Panc1 (cell line): ENCODE data around the gene SH3PXD2A. TPM values are rescaled to one million over a fixed set of nuclear protein-coding genes. Genes with fewer than 3 reads are reported as not detected.

Experiments
- ATAC-seq: fragments of 200-7000 bp; cut with Tn5 transposase; 2 replicates; pipeline ENCODE4 v1.9.1; 2020; ENCODE audit warnings: mild to moderate bottlenecking, moderate library complexity
- BruUV-seq: library from RNA; stranded (reverse); fragments of 400-500 nt; replicated peaks from 2 replicates; lab custom pipeline; 2021; lab: Mats Ljungman, UMichigan
- CTCF ChIA-PET: fragments of 300-600 bp; sonication (Branson Sonifier 250); formaldehyde crosslinking; loops from one replicate; lab custom pipeline; 2022; ENCODE audit warnings: antibody characterized with exemption; lab: Charles Lee
- POLR2A ChIA-PET: fragments of 300-600 bp; sonication (Branson Sonifier 250); formaldehyde crosslinking; loops from one replicate; lab custom pipeline; 2022; ENCODE audit warnings: antibody characterized with exemption; lab: Charles Lee
- DNase-seq: peaks from one replicate; pipeline ENCODE4 v3.0.0-alpha.2; 2010; ENCODE audit warnings: low read depth, low spot score
- H3K27ac ChIP-seq: 2 replicates; pipeline ENCODE4 v1.5.1; 2011; ENCODE audit warnings: mild to moderate bottlenecking, low read length, inconsistent platforms
- H3K27me3 ChIP-seq: fragments of 200-500 bp; sonication (Bioruptor generic); 2 replicates; pipeline ENCODE4 v1.6.0; 2014; ENCODE audit warnings: low read length, inconsistent platforms; ENCODE audit not compliant: control insufficient read depth, insufficient read depth
- H3K36me3 ChIP-seq: fragments of 200-500 bp; sonication (Bioruptor generic); 2 replicates; pipeline ENCODE4 v1.5.1; 2014; ENCODE audit warnings: inconsistent platforms, mild to moderate bottlenecking, low read length, moderate library complexity; ENCODE audit not compliant: control insufficient read depth, insufficient read depth
- H3K4me1 ChIP-seq: 2 replicates; pipeline ENCODE4 v1.5.1; 2011; ENCODE audit warnings: inconsistent platforms, mild to moderate bottlenecking, low read length, moderate library complexity; ENCODE audit not compliant: control insufficient read depth, insufficient read depth
- H3K4me3 ChIP-seq, 2 experiments: 2 replicates each; pipeline ENCODE4 v1.5.1; 2011 to 2012; ENCODE audit warnings: low read depth in 2 of 2, low read length in 2 of 2, mild to moderate bottlenecking in 2 of 2, inconsistent platforms in 1 of 2, moderate library complexity in 1 of 2
- H3K9me3 ChIP-seq: fragments of 200-500 bp; sonication (Bioruptor generic); 2 replicates; pipeline ENCODE4 v1.5.1; 2014; ENCODE audit warnings: low read depth, mild to moderate bottlenecking, inconsistent platforms, low read length, moderate library complexity; ENCODE audit not compliant: control insufficient read depth, insufficient read depth
- CTCF ChIP-seq: fragments of 450-650 bp; IDR thresholded peaks from 2 replicates; pipeline ENCODE4 v1.5.1; 2017; ENCODE audit warnings: mild to moderate bottlenecking
- POLR2AphosphoS5 ChIP-seq: IDR thresholded peaks from 2 replicates; pipeline ENCODE4 v1.6.1; 2012; ENCODE audit warnings: mild to moderate bottlenecking, low read depth, low read length, moderate library complexity
- REST ChIP-seq, 2 experiments: IDR thresholded peaks; 2 replicates each; pipeline ENCODE4 v1.6.1; 2011 to 2012; ENCODE audit warnings: low read depth in 2 of 2, control low read depth in 1 of 2, low read length in 1 of 2, mild to moderate bottlenecking in 1 of 2, moderate library complexity in 1 of 2; ENCODE audit not compliant: insufficient read depth in 1 of 2
- SIN3A ChIP-seq: IDR thresholded peaks from 2 replicates; pipeline ENCODE4 v1.6.1; 2012; ENCODE audit warnings: low read depth, mild to moderate bottlenecking, low read length, moderate library complexity, borderline replicate concordance; ENCODE audit not compliant: insufficient read depth
- TCF7L2 ChIP-seq: IDR thresholded peaks from 2 replicates; pipeline ENCODE4 v1.6.1; 2011; ENCODE audit warnings: mild to moderate bottlenecking, low read depth, low read length, inconsistent platforms
- in situ Hi-C: cut with HindIII; loops from 2 replicates; pipeline ENCODE4 v1.10.0; 2016; ENCODE audit warnings: low sequenced_read_pairs, low pct_unique_long_range_greater_than_20kb
- intact Hi-C: fragments of 100-400 bp; cut with micrococcal nuclease; formaldehyde crosslinking; loops from one replicate; pipeline ENCODE4 v1.10.0; 2022; ENCODE audit not compliant: unreplicated experiment
- total RNA-seq: library from RNA; stranded (reverse); gene quantifications from one replicate; pipeline ENCODE4 v1.2.1, GENCODE V29; 2021; ENCODE audit not compliant: unreplicated experiment

Gene SH3PXD2A
- total RNA-seq, 1 experiment from 2014 or later, result 5.7 TPM

- H3K36me3 ChIP-seq, result no peaks in the 10 kb centered on the region
- H3K27ac ChIP-seq, result no peak overlapping the region
- ATAC-seq (no peak), DNase-seq (no peak)
- no peak overlapping the region for H3K4me3 ChIP-seq
- peaks cover 12% of the 10 kb centered on the region for H3K4me1 ChIP-seq
- H3K27me3 ChIP-seq, result no peaks in the 10 kb centered on the region
- in situ Hi-C loops (no loop called here), intact Hi-C loops (no loop called here)
- POLR2A ChIA-PET, result interaction anchor here (0.6 kb wide), 1 partner anchor 66 kb away, joined by 8 read pairs; no protein-coding TSS in a partner anchor
- peak; percentile 87 for TF ChIP-seq CTCF
- no peak for TF ChIP-seq POLR2AphosphoS5
- no TSS peak for BruUV-seq
- CTCF ChIA-PET, result interaction anchor here (0.5 to 1.5 kb wide), 5 partner anchors 11 to 405 kb away, joined by 3 to 10 read pairs (median 4); no protein-coding TSS in a partner anchor
- H3K9me3 ChIP-seq, result no peaks in the 10 kb centered on the region; the same call in 1 of the 2 replicates
Measured at GRCh38 chr10:103752680-103753248, 102.6 kb downstream of the SH3PXD2A start.

- peaks cover 2% of the 10 kb centered on the region; the same call in 1 of the 2 replicates for H3K4me1 ChIP-seq
- no peak overlapping the region for H3K4me3 ChIP-seq
- no peak for DNase-seq
- ATAC-seq, result no peak
- BruUV-seq, result no TSS peak
- in situ Hi-C loops, result no loop called here
- H3K27me3 ChIP-seq, result no peaks in the 10 kb centered on the region
- no peaks in the 10 kb centered on the region for H3K36me3 ChIP-seq
- no peak overlapping the region for H3K27ac ChIP-seq
- POLR2A ChIA-PET, result no interaction called here
- intact Hi-C loops, result no loop called here
- CTCF ChIA-PET, result interaction anchor here (1.2 kb wide), 1 partner anchor 12 kb away, joined by 3 read pairs; no protein-coding TSS in a partner anchor
- TF ChIP-seq SIN3A, result no peak
- no peaks in the 10 kb centered on the region; the same call in 1 of the 2 replicates for H3K9me3 ChIP-seq
Measured at GRCh38 chr10:103751667-103752290, 103.6 kb downstream of the SH3PXD2A start.

- Histone ChIP-seq H3K4me1 (no peaks in the 10 kb centered on the region), H3K27ac (no peak overlapping the region), H3K9me3 (no peaks in the 10 kb centered on the region; the same call in 1 of the 2 replicates), H3K4me3 (no peak overlapping the region), H3K36me3 (no peaks in the 10 kb centered on the region), H3K27me3 (no peaks in the 10 kb centered on the region)
- DNase-seq (no peak), ATAC-seq (no peak)
- ChIA-PET CTCF (interaction anchor here (0.6 kb wide), 2 partner anchors 96 to 105 kb away, joined by 3 to 11 read pairs; no protein-coding TSS in a partner anchor), POLR2A (interaction anchor here (0.6 kb wide), 1 partner anchor 12 kb away, joined by 3 read pairs; no protein-coding TSS in a partner anchor)
- in situ Hi-C loops, result no loop called here
- intact Hi-C loops, result no loop called here
- TF ChIP-seq CTCF (no peak), SIN3A (no peak), POLR2AphosphoS5 (no peak), REST (IDR thresholded peaks at IDR 0.05; ENCODE audit: insufficient read depth in 1 of 2, low read depth in 2 of 2, low read length in 1 of 2) (no peak), TCF7L2 (no peak)
- BruUV-seq, result no TSS peak
Measured at GRCh38 chr10:103750836-103751235, 104.5 kb downstream of the SH3PXD2A start.
